ENCODE results near the gene OGFOD3. TPM values are rescaled to one million over a fixed set of nuclear protein-coding genes. Genes with fewer than 3 reads are reported as not detected.

OGFOD3 gene
- total and polyA plus RNA-seq, 2 donors (not counting 1 experiment from before 2014, with no cell fraction given), result 22.6 to 30.5 TPM

GRCh38 chr17:82442643-82443464 is 24.5 kb upstream of the OGFOD3 start:
- no peak overlapping the region for H3K4me2 ChIP-seq (replicated peaks; ENCODE audit: low read depth, low read length, poor library complexity, severe bottlenecking)
- CTCF ChIA-PET, result interaction anchor here (1.4 kb wide), 1 partner anchor 17 kb away, joined by 5 read pairs; no protein-coding TSS in a partner anchor
- ATAC-seq (ENCODE audit: low read depth) (no peak), DNase-seq (no peak)
- H3K9ac ChIP-seq (ENCODE audit: low read length), result no peak overlapping the region
- peaks cover 90% of the 10 kb centered on the region for H4K20me1 ChIP-seq (ENCODE audit: control insufficient read depth, insufficient read depth, low read length, poor library complexity, severe bottlenecking)
- H3K4me1 Mint-ChIP-seq, result peaks cover 52% of the 10 kb centered on the region
- WGBS (ENCODE audit: insufficient coverage), result 95% methylated on average over 27 of the region's 28 CpGs
- TF ChIP-seq EZH2 (IDR thresholded peaks at IDR 0.05; ENCODE audit: borderline replicate concordance, insufficient read depth, low read depth, low read length, poor library complexity, severe bottlenecking) (no peak), CTCF (IDR thresholded peaks at IDR 0.05) (no peak)
- intact Hi-C loops (cut with micrococcal nuclease), result no loop called here
- H3K27me3 ChIP-seq (replicated peaks in 1 of 4; ENCODE audit: control extremely low read depth in 1 of 4, control insufficient read depth in 3 of 4, insufficient read depth in 4 of 4, low read length in 3 of 4), result no peaks in the 10 kb centered on the region
- no peak overlapping the region for H3K4me3 Mint-ChIP-seq
- no peaks in the 10 kb centered on the region for H3K9me3 Mint-ChIP-seq (ENCODE audit: insufficient read depth)
- H3K4me3 ChIP-seq (ENCODE audit: control extremely low read depth in 1 of 5, extremely low read depth in 1 of 5, insufficient read depth in 1 of 5, low read depth in 2 of 5, low read length in 4 of 5), result no peak overlapping the region
- POLR2A ChIA-PET, result interaction anchor here (0.5 kb wide), 1 partner anchor 201 kb away, joined by 3 read pairs; no protein-coding TSS in a partner anchor
- peaks cover 20 to 78% of the 10 kb centered on the region in 2 donors for H3K4me1 ChIP-seq (ENCODE audit: control insufficient read depth in 2 of 2, insufficient read depth in 2 of 2, low read length in 2 of 2)
- peak overlapping the region; percentile 37 for H3K27ac Mint-ChIP-seq
- no peaks in the 10 kb centered on the region for H3K9me3 ChIP-seq (ENCODE audit: control extremely low read depth in 1 of 3, control insufficient read depth in 2 of 3, insufficient read depth in 1 of 3, low read length in 2 of 3)
- H3K27ac ChIP-seq (ENCODE audit: low read length in 2 of 2), result no peak overlapping the region
- no peaks in the 10 kb centered on the region for H3K27me3 Mint-ChIP-seq
- no peak overlapping the region for H2AFZ ChIP-seq (ENCODE audit: insufficient read depth, low read depth, low read length, poor library complexity, severe bottlenecking)
- peaks cover 90% of the 10 kb centered on the region for H3K79me2 ChIP-seq (ENCODE audit: control insufficient read depth, insufficient read depth, low read length)
- H3K36me3 ChIP-seq (replicated peaks in 1 of 2; ENCODE audit: control extremely low read depth in 1 of 2, control insufficient read depth in 1 of 2, extremely low read depth in 1 of 2, insufficient read depth in 2 of 2, low read length in 1 of 2), result peaks cover 1 to 73% of the 10 kb centered on the region in 2 experiments
